Measurements from ENCODE around the gene COG5. TPM values are rescaled to one million over a fixed set of nuclear protein-coding genes. Genes with fewer than 3 reads are reported as not detected.

The COG5 gene
- total and polyA plus RNA-seq, 10 of the 15 experiments (the other 5 are each of a cell fraction or from before 2014, with no cell fraction given) = 5.5 to 27.9 (median 15.6) TPM

- TF ChIP-seq SKIL (IDR thresholded peaks at IDR 0.05; ENCODE audit: low read depth, poor library complexity, severe bottlenecking) (no peak), ESRRA (IDR thresholded peaks at IDR 0.05; ENCODE audit: low read length) (no peak), JUND (IDR thresholded peaks at IDR 0.05; ENCODE audit: low read depth, low read length) (no peak), SIN3A (IDR thresholded peaks at IDR 0.05; ENCODE audit: low read depth, low read length) (no peak), BMI1 (IDR thresholded peaks at IDR 0.05; ENCODE audit: borderline replicate concordance) (no peak), NBN (IDR thresholded peaks at IDR 0.05) (no peak), STAT1 (conservative IDR thresholded peaks at IDR 0.05) (no peak), CEBPB (IDR thresholded peaks at IDR 0.05; ENCODE audit: borderline replicate concordance in 1 of 2, low read depth in 2 of 2, low read length in 2 of 2) (no peak), FOXM1 (IDR thresholded peaks at IDR 0.05; ENCODE audit: low read depth, low read length) (no peak)
These were observed 269.5 kb downstream of the COG5 start (continued) for GRCh38 chr7:107294182-107294581.

GRCh38 chr7:107292591-107292990 lies 271.1 kb downstream of the COG5 start:
- no peaks in the 10 kb centered on the region for H3K79me2 ChIP-seq (ENCODE audit: control insufficient read depth, insufficient read depth, low read length)
- no peaks in the 10 kb centered on the region for H4K20me1 ChIP-seq (ENCODE audit: control insufficient read depth, insufficient read depth)
- no peak overlapping the region for H3K4me3 ChIP-seq
- ChIA-PET SMC1A (ENCODE audit: uncharacterized antibody, unreplicated experiment) (no interaction called here), RAD21 (ENCODE audit: unreplicated experiment) (no interaction called here), CTCF (no interaction called here), POLR2A (no interaction called here)
- ATAC-seq (no peak), DNase-seq (ENCODE audit: low read depth, low spot score) (no peak), FAIRE-seq (no peak)
- 100% methylated on average over 2 of the region's 2 CpGs for WGBS (ENCODE audit: insufficient coverage, insufficient replicate concordance, low lambda C conversion rate, missing lambda C conversion rate)
- H2AFZ ChIP-seq (ENCODE audit: control insufficient read depth, low read depth, low read length) = no peak overlapping the region
- TF ChIP-seq RFX5 (IDR thresholded peaks at IDR 0.05; ENCODE audit: low read depth, low read length) = no peak
- no peak for TF ChIP-seq SMAD1 (IDR thresholded peaks at IDR 0.05; ENCODE audit: low read depth, partially characterized antibody)
- TF ChIP-seq CREB1 (IDR thresholded peaks at IDR 0.05; ENCODE audit: low read depth) = no peak
- H3K4me2 ChIP-seq (ENCODE audit: control insufficient read depth, insufficient read depth) = no peak overlapping the region
- H3K36me3 ChIP-seq (ENCODE audit: control insufficient read depth in 2 of 2, insufficient read depth in 2 of 2, low read length in 1 of 2) = no peaks in the 10 kb centered on the region; a peak in 2 of 4 replicates
- no TSS peak for BruUV-seq (replicated peaks)
- H3K4me1 ChIP-seq (ENCODE audit: control insufficient read depth, insufficient read depth, low read length) = no peaks in the 10 kb centered on the region
- H3K27me3 ChIP-seq (replicated peaks in 1 of 2; ENCODE audit: control insufficient read depth in 2 of 2, insufficient read depth in 2 of 2, low read length in 1 of 2) = no peaks in the 10 kb centered on the region
- intact Hi-C loops (cut with micrococcal nuclease; ENCODE audit: unreplicated experiment) (no loop called here), in situ Hi-C loops (cut with MboI) (no loop called here)
- H3K9me3 ChIP-seq (replicated peaks; ENCODE audit: control insufficient read depth, insufficient read depth, low read length) = no peaks in the 10 kb centered on the region; the same call in 2 of the 3 replicates
- no peak overlapping the region for H3K9ac ChIP-seq (ENCODE audit: control insufficient read depth, insufficient read depth, low read length)
- no peak overlapping the region for H3K27ac ChIP-seq (ENCODE audit: control insufficient read depth, insufficient read depth)
